ENCODE measurements around the gene SIPA1L2.
"Not testable (repeated sequence)": the region's sequence is repeated elsewhere in the genome, so short reads cannot be mapped to it uniquely, and the experiment has no call there.

The SIPA1L2 gene

DNA sequence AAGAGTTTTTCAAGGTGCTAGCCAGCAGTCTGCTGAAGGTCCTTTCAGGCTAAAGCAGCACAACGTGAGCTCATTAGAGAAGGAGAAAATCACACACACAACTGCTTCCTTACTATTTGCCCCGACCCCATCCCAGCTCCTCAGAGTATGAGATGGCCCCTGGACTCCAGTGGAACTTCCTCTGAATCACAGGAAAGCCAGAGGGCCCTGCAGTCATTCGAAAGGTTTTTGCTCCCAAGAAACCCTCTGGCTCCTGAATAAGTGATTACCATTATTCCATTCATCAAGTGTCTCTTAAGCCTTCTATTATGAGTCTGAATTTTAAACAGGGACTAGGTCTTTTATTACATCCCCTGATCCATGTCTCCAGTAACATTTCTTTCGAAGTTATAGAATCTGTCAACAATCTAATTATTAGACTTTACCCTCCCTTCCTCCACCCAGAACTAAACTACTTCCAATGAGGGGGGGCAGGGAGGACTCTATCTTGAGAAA lies 14.6 kb downstream of the SIPA1L2 start:
- DNase-seq (ENCODE audit: low spot score), result no peak

DNA sequence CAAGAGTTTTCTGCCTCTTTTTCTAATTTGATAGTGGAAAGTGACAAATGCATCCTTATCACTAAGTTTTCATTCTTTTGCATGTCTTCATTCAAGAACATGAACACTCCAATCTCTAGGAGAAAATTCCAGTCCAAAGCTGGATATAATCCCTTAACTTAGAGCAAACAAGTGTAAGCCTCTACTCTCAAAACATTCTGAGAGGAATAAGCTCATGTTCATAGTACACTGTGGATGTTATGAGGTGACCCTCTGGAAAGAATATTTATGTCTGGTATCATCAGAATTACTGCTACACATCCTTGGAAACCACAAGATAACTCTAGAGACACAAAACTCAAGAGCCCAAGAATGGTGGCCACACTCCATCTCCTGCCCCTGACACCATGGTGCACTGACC lies 15.1 kb downstream of the SIPA1L2 start:
- DNase-seq (ENCODE audit: low spot score), result no peak

DNA sequence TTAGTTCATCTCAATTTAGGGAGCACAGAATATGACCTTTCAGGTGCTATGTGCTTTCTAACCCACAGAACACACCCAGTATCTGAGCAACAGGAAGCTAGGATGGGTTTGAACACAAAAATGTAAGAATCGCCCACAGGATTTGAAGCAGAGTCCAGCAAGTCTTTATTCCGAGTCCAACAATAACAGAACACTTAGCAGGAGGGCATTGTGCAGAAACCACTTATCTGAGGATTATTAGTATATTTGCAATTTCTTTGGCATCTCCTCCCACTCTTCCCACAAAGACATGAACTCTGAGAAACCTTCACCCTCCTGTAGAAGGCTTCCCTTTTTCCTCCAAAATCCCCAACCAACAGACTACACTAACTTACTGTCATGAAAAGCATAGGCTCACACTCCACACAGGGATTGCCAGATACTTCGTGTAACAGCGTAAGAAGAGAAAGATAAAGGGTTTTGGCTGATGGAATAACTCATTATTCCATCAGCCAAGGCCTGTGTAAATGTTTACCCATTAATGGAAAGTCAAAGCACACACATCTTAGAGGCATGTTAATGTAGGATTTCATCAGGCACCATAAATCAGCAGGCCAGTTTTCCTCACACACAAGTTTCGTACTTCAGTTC lies 16.1 kb downstream of the SIPA1L2 start:
- DNase-seq (ENCODE audit: low spot score), result no peak

DNA sequence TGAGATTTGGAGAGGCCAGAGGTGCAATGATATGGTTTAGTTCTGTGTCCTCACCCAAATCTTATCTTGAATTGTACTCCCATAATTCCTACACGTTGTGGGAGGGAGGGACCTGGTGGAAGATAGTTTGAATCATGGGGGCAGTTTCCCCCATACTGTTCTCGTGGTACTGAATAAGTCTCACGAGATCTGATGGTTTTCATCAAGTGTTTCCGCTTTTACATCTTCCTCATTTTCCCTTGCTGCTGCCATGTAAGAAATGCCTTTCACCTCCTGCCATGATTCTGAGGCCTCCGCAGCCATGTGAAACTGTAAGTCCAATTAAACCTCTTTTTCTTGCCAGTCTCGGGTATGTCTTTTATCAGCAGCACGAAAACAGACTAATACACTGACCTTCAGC lies 17.1 kb downstream of the SIPA1L2 start:
- DNase-seq (ENCODE audit: low spot score), result not testable (repeated sequence)

DNA sequence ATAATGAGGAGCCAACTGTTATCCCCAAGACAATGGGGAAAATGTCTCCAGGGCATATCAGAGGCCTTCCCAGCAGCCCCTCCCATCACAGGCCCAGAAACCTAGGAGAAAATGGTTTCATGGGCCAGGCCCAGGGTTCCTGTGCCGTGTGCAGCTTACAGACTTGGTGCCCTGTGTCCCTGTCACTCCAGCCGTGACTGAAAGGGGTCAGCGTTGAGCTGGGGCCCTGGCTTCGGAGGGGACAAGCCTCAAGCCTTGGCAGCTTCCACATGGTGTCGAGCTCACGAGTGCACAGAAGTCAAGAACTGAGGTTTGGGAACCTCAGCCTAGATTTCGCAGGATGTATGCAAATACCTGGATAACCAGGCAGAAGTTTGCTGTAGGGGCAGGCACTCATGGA lies 18.1 kb downstream of the SIPA1L2 start:
- no peak for DNase-seq (ENCODE audit: low spot score)

DNA sequence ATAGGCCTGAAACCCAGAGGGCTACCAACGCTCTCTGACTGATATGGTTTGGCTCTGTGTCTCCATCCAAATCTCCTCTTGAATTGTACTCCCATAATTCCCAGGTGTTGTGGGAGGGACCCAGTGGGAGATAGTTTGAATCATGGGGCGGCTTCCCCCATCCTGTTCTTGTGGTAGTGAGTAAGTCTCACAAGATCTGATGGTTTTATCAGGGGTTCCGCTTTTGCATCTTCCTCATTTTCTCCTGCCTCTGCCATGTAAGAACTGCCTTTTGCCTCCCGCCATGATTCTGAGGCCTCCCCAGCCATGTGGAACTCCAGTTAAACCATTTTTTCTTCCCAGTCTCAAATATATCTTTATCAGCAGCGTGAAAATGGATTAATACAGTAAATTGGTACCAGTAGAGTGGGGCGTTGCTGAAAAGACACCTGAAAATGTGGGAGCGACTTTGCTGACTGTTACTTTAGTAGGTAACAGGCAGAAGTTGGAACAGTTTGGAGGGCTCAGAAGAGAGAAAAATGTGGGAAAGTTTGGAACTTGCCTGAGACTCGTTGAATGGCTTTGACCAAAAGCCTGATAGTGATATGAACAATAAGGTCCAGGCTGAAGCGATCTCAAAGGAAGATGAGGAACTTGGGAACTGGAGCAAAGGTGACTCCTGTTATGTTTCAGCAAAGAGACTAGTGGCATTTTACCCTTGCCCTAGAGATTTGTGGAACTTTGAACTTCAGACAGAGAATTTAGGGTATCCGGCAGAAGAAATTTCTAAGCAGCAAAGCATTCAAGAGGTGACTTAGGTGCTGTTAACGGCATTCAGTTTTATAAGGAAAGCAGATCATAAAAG lies 18.8 kb downstream of the SIPA1L2 start:
- DNase-seq (ENCODE audit: low spot score), result not testable (repeated sequence)

DNA sequence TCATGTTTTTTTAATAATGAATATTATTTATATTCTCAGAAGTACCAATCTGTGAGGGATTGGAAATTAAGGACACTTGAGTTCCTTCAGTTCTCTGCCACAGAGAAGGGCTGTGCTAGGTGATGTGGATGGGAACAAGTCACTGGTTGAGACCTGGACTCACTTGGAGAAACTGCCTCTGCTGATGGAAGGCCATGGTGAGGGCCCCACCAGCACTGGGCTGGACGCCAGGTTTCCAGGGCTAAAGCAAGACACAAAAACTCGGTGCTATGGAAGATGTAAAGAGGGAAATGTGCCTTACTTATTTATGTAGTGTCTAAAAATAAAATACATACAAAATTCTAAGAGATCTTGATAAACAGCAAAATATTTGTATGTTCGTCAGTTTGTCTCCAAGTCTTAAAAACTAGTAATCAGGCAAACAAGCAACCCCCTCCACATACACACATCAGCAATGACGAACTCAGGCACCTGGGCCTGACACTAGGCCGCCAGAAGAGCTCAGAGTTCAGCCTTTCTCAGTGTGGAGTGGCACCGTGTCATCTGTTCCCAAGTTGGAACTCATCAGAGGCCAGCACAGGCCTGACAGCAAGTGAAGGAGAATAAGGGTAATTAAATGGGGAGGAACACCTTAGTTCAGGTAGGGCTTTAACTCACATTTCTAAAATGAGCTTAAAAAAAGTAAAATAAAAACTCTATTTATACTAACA lies 19.6 kb downstream of the SIPA1L2 start:
- no peak for DNase-seq (ENCODE audit: low spot score)

DNA sequence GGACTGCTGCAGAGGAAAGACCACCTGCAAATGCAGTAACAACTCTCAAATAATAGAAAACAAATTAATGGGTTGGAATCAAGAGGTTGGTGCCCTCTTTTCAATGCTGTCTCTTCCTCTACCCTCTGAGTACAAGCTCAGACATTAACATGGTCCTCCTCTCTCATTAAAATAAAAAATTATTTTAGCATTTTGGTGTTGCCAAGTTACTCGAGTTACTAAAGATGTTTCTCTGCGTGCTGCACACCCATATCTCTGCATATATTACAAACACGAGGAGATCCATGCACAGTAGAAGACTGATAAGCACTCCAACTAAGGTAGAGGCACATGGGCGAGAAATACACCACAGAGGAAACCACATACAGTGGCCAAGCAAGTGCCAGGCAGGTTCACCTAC lies 21.5 kb downstream of the SIPA1L2 start:
- no peak for DNase-seq (ENCODE audit: low spot score)

DNA sequence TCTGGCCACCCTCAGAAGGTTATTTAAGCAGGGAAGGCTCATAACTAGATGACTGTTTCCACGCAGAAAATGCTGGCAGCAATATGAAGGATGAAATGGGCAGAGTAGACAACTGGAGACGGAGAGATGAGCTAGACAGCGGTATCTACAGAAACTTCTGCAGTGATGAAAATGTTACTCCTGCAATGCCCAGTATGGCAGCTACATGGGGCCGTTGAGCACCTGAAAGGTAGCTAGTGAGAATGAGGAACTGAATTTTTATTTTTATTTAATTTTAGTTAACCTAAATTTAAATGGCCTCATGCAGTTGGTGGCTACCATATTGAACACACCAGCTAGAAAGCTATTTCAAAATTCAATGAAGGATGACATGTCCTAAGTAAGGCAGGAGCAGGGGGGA lies 27.3 kb downstream of the SIPA1L2 start:
- no peak for DNase-seq (ENCODE audit: low spot score)

DNA sequence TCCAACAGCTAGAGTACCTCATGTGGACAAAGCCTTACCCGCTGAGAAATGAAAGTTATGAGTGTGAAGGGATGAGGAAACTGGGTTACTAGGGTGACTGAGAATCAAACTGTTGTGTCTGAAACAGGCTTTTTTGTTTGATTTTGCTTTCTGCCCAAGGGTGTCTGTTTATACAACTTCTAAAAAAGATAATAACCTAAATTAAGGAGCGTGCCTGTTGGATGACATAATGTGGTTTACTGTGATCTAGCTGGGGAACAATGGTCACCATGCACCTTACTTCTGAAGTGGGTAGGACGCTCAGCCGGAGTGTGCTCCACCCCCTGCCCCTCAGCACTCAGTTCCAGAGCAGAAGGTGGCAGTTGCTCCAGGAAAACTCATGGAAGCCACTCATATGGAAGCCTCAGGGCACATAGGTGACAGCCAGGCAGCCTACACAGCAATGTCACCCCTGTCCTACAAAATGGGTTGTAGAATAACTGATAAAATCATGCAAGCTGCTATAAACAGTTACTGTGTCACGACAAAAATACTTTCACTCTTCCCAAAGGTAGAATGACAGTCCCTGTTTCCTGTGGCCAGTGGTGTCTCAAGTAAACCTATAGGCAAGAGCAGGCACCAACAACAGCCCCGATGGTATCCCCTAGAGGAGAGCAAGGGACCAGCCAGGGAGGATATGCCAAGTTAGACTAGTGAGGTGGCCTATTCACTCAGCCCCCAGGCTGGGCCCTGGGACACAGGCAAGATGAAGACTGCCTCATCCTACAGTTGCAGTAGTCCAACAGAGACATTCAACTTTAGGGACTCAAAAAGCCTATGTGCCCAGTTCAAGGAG lies 29.3 kb downstream of the SIPA1L2 start:
- DNase-seq (ENCODE audit: low spot score), result no peak

DNA sequence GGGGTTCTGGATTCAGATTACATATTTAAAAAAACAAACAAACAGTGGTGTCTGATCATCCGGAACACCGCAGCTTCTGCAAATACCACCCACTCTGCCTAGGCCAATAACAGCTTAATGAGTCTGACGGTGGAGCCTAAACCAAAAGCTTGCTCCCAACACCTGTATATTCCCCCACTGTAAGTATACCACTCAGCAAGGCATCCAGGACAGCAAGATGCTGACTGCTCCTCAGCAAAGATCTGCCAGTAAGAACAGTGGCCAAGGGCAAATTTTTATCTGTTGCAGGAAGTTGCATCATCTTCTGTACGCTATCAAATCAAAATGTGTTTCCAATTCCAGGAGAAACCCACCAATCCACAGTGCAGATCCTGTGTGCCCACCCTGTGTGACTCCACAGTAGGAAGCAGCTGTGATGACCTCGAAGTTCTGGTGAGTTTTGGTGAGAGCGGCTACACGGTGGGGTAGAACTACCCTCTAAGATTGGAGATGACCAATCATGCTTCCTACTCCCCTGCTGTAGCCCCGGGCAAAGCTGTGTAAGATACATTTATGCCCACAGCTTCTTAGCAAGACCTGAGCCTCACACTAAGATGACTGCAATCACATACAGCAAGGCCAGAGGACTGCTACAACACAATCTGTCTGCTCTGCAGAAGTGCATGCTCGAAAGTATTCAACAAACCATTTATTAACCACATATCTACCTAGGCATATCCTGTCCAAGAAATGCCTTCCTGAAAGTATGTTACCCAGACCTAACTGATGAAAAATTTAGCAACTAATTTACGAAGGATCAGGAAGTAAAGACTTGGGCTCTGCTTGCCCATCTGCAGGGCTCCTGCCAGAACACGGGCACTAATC lies 30.5 kb downstream of the SIPA1L2 start:
- no peak for DNase-seq (ENCODE audit: low spot score)

DNA sequence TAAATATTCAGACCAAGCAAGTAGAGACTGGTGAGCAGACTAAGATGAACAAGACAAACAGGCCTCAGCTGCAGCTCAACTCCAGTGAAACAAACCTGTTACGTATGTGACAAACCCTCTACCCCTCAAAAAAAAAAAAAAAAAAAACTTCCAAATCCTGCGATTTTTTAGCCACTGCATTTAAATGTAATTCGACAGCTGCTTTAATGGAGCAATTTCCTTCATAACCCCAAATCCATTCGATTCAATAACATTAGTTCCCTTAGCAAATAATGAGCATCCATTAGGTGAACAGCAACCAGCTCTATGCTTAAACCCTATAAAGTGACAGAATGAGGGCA lies 31.1 kb downstream of the SIPA1L2 start:
- DNase-seq (ENCODE audit: low spot score), result no peak

DNA sequence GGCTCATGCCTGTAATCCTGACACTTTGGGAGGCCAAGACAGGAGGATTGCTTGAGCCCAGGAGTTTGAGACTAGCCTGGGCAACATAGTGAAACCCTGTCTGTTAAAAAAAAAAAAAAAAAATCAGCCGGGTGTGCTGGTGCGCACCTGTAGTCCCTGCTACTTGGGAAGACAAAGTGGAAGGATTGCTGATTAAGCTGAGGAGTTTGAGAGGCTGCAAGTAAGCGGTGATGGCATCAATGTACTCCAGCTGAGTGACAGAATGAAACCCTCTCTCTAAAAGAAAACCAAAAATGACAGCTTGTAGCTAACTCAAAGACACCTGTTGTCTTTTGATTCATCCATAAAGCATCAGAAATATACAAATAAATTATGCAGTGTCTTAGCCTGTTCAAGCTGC lies 31.8 kb downstream of the SIPA1L2 start:
- DNase-seq (ENCODE audit: low spot score), result no peak

DNA sequence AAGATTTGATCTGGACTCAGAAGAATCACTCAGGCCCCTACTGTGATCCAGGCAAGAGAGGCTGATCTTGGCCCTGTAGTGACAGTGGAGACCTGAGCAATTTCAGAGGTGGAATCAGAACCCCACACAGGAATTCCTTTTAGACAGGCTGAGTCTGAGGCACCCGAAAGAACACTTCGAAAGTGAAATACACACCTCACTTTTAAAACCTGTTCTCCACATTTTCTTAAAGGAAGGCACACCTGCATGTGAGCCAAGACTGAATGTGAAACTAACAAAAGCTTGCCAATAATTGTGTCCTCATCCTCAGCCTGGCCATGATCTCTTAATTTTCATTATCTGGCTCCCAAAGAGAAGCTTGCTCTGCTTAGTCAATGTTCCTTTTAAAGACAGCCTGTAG lies 32.2 kb downstream of the SIPA1L2 start:
- no peak for DNase-seq (ENCODE audit: low spot score)

DNA sequence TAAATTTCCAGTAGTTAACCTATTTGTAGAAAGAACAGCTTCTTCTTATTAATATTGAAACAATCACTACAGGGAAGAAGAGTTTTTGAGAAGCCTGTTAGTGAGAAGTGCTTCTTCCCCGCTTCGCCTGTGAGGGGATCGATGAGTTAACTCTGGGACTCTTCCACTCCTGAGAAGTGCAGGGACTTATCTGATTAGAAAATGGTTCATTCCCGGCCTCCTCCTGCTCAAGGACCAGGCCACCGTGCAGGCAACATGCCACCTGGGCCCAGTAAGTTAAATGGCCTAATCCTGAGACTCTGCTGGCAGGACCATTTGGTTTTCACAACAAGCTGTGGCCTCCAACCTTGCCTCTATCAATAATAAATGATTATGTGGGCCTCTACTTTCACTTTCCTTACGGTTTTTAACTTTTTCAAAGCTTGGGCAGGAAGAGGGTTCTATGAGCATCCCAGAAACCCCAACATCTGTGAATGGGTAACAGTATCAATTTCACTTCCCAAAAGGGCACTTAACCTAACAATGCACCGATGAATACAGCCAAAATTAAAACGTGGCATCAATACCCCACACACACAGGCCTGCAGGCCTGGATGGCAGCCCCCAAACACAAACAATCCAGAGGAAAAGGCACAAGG lies 33.1 kb downstream of the SIPA1L2 start:
- no peak for DNase-seq (ENCODE audit: low spot score)

DNA sequence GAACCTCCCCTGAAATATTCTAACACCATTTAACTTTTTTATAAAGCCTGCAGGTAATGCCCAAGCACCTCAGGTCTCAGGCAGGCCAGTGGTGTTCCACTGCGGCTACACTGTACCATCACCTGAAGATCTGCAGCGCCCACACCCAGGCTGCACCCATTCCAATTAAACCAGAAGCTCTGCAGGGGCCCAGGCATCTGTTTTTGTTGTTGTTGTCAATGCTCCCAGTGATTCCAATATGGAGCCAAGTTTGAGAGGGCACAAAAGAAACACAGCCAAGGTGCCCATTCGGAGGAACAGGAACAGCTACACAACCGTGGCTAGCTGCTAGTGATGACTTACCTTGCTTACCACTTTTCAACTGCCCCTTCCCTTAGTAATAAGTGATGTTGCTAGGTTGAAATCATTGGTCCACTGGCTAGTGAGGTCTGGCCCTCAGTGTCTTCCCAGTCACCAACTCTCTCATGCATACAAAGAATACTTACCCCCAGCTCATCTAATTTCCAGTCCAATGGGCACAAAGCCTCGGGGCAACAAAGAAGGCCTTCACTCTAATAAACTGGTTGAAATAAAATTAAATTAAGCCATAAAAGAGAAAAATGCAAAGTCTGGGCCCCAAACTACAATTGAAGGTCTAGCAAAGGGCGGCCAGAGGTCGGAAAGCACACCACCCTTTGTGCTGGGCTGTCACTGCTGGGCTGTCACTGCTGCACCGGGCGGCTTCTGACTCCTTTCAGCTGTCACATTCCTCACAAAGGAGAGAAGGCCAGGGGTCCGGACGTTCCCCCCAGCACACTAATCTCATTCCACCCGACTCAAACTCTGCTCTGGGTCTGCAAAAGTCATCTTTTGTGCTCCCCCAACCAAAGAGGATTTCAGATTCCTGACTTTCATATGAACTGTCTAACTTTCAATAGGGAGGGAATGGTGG lies 34.9 kb downstream of the SIPA1L2 start:
- DNase-seq (ENCODE audit: low spot score), result no peak

DNA sequence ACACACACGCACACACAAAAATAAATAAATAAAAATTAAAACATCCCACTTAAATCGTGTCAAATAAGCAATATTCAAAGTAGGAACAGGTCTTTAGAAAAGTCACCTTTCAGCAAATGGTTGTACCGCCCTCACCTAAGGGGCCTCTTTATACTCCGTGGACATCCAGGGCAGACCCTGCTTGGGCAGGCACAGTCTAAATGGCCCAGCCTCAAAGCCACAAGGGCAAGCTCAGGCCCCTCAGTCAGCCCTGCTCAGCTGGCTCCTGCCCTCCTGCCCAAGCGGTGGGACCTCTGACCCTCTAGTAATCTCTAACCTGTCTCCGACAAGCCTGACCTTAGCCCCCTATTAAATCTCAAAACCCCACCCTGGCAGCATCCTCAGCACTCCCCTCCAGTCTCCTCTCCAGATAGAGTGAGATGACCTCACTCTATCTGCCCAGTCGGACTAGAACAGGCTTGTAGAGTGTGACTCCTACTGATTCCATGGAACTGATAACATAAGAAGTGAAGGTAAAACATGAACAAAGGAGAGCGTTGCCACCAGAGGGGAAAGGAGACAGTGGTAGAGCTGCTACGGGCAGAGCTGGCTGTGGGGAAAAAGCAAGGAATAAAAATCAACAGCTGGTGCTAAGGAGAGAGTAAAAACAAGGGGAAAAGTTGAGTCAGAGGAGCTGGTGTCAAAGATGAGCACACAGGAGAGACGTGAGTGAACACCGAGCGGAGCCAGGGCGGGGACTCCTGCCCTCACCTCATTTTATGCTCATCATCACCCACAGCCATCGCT lies 36.0 kb downstream of the SIPA1L2 start:
- no peak for DNase-seq (ENCODE audit: low spot score)

DNA sequence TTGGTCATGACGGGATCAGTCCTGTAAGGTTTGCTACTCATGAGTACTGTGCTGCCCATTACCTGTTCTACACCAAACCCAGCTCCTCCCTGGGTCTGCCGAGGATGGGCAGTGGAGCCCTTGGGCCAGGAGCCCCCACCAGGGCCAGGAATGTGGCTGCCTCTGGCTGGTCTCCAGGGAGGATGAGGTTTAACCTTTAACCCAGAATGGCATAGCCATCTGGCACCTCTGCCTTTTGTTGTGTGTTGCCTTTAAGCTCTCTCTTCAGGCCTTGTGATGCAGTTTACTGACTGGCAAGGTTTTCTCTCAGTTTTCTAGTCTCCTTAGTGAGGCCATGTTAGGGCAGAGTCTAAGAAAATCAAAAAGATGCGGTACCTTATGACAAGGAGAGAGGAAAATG lies 38.6 kb downstream of the SIPA1L2 start:
- no peak for DNase-seq (ENCODE audit: low spot score)

DNA sequence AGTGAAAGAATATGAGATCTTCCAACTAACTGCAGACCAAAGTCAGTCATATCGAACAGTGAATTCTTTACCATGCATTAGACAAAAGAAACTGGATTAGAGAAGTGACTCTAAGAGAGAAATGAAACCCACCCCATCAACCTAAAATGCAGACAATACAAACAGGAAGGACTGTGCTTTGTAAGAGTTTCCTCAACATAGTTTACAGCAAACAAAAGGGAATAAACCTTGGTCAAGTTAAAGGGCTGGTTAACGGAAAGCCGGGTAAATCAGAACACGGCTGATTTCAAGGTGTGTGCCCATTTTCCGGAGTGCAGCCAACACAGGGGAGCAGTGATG lies 39.2 kb downstream of the SIPA1L2 start:
- DNase-seq (ENCODE audit: low spot score), result no peak

All from CD4-positive, alpha-beta T cell treated with Interleukin-6 at 100 ng/mL for 8 hours (primary cell).